GM18511 (cell line): ENCODE results near the gene MCTS1.
"Not testable (repeated sequence)": the region's sequence is repeated elsewhere in the genome, so short reads cannot be mapped to it uniquely, and the experiment has no call there.

Experiments
- ATAC-seq: cut with Tn5 transposase; IDR thresholded peaks from one replicate; pipeline ENCODE4 v1.9.1; 2021; ENCODE audit warnings: mild to moderate bottlenecking, moderate library complexity; ENCODE audit not compliant: unreplicated experiment

Gene MCTS1, protein sequence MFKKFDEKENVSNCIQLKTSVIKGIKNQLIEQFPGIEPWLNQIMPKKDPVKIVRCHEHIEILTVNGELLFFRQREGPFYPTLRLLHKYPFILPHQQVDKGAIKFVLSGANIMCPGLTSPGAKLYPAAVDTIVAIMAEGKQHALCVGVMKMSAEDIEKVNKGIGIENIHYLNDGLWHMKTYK

DNA sequence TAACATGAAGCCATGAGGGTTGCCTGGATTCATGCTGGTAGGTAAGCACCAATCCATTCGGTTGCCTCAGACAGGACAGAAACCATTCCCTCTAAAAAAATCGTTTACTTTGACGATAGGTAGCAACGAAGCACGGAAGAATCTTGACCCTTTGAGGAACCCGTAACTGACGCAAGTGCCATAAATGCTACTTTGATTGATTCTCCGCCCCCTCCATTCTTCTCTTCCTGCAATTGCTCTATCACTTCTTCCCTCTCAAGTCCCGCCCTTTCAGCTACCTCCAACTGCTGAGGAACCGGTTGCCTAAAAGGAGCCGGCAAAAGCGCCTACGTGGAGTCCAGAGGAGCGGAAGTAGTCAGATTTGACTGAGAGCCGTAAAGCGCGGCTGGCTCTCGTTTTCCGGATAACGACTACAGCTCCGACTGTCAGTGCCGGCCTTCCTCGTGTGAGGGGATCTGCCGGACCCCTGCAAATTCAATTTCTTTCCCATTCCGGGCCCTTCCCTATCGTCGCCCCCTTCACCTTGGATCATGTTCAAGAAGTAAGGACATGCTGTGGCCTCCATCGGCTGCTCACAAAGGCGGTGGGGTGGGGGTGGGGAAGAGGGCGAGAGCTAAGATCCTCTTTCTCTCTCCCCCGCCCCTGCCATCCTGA is at the start of gene MCTS1:
TSS of gene MCTS1 (plus strand) at position 395 of the 654 bp plus-strand sequence. CDS start at position 531, 136 bp downstream.
- ATAC-seq: peak; percentile 92

DNA sequence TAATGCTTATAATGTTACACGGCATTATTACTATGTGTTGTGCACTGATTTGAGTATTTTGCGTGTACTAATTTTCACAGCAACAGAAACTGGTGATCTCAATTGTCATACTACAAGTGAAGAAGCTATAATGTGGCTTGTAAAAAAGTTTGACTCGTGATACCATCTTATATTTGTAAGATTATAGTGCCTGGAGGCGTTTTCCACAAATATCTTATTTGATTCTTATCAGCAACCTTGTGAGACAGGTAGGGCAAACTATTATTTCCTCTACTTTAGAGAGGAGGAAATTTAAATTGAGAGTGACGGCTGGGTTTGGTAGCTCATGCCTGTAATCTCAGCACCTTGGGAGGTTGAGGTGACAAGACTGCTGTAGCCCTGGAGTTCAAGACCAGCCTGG is 47.6 kb upstream of the MCTS1 start:
- ATAC-seq: no peak

DNA sequence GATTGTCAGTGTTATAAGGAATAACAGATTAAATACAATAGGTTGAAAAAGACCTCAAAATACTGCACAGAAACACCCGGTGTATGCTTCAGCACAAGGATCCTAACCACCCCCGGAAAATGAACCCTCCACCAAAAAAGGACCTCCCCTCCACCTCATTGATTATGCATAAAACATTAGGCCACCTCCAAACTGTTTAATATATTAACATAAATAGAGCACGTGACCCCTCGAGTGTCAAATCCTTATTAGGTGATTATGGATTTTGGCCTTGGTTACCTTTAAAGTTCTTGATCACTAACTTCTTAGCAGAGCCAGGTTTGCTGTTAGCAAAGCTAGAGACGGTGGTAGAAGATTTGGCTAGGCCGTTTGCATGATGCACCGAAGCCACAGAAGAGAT is 44.1 kb upstream of the MCTS1 start:
- ATAC-seq: no peak

DNA sequence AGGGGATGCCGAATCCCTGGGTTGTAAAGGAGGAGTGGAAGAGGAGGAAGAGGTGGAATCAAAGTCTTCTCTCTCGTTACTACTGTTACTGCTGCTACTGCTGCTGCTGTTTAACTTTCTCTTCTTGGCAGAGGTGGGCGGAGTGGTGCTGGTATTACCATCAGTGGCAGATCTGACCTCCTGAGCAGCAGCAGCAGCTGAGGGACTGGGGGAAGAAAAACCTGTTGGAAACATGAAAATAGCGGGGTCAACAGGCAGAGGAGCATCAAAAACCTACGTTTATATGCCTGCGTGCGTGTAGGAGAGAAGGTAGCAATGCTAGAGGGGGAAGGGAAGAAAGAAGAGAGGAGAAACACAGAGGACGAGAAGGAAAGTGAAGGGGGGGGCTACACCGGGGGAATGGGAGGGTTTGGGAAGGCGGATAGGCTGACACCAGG is 43.5 kb upstream of the MCTS1 start:
- peak; percentile 45 for ATAC-seq

DNA sequence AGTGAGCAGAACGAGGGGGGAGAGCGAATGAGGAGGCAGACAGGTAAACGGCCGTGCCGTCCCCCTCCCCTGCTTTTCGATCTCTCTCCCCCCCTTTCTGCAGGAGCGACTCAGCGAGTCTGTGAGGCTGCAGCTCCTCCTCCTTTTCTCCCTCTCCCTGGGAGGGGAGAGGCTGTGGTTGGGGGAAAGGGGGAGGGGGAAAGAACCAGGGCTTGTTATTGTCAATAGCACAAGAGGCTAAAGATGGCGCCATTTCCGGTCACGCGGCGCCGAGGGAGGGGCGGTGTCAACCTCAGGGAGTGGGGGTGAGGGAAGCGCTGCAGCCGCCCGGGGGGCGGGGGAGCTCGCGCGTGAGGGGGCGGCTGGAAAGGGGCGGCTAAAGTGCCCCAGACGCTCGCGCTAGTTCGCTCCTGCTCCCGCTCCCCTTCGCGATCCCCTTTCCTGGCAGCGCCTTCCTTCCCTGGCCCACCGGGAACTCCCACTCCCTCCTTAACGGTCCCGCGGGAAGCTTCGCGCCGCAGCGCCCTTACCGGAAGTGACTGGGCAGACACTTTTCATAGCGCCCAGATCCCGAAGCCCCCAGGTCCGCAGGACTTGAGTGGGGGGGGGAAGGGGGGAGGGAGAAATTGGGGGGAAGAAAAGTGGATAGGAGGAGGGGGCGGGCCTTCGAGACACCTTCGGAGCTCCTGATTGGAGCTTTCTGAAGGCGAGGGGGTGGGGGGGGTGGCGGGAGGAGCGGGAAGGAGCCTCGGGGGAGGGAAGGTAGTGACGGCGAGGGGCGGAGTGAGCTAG is 42.9 kb upstream of the MCTS1 start, which contains the start of gene CUL4B:
TSS of gene CUL4B (minus strand) at position 121 of the 792 bp plus-strand sequence. CDS start 324 bp downstream, outside the sequence.
- peak; percentile 76 for ATAC-seq

DNA sequence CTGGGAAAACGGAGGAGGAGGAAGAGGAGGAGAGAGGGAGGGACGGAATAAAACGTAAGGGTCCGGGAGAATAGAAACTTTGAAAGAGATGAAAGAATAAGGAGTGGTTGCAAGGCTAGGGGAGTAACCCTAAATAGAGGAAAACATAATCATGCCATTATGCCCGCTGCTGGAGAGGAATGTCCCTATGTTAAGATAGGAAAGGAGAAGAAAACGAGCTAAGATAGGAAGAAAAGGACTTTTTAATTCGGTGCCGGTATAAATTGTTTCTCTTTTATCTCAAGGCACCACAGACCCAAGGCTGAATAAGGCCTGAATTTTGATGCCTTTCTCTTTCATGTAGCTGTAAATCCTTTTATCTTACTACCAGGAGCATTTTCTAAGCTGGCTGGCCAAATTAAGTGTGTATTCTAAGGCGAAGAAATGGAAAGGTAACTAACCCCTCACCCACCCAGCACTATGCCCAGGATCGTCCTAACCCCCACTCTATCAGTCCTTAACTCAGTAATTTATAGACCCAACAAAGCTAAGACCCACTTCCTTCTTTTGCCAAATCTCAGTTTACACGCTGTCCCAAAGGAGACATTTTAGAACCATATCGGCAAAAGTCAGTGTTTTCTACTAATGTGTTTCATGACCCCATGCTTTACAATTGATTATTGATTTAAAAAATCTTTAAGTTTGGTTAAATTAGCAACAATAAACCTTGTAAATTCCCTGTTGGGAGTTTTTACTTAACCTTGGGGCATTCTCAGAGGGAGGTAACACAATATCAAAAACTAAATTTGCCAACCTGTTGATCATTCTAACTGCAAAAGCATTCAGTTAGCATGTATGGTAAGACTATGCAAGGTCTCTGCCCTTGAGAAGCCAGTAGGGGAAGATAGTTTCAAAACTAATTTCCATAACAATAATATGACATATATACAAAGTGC is 42.0 kb upstream of the MCTS1 start:
- ATAC-seq: no peak

DNA sequence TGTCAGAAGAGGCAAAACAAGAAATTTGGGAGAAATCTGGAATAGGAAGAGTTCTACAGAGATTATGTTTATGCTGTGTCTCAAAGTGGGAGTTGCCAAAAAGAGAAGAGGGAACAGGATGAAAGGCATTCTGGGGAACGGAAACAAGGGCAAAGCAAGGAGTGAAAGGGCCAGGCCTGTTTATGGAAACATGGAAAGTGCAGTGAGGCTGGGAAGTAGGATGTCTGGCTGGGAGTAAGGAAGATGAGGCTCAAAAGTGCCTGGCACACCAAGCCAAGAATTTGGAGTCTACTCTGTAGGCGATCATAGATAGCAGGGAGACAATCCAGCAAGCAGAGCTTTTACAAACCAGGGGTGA is 41.4 kb upstream of the MCTS1 start:
- ATAC-seq: no peak

DNA sequence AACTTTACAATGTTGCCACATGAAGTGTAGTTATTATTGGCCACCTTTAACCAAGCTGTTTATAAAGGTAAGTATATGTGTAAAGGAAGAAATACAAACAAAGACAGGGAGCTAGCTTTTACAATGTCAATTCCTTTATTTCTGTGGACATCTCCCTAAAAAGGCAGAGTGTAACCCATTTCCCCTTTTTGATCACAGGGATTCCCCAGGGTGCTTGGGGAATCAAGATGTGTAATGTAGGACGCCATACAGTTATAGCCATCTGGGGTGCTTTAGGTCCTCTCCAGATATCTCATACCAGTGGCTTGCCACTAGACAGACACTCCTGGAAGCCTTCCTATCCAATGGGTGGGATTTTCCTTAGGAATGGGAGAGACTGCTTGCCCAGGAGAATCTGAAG is 39.0 kb upstream of the MCTS1 start:
- ATAC-seq: no peak

DNA sequence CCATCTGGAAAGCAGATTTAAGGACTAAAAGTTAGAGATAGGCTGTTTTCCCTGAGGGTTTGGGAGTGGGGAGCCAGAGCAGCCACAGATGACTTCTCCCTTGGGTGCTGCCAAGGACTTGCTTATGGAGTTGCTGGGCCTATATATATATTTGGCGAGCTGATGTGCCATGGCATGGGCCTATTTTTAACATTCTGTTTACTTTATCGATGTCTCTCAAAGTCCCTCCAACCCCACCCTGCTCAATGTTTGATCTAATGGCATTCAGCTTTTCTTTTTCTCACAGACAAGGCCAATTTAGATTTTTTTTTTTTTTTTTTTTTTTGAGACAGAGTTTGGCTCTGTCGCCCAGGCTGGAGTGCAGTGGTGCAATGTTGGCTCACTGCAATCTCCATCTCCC is 37.1 kb upstream of the MCTS1 start:
- no peak for ATAC-seq

DNA sequence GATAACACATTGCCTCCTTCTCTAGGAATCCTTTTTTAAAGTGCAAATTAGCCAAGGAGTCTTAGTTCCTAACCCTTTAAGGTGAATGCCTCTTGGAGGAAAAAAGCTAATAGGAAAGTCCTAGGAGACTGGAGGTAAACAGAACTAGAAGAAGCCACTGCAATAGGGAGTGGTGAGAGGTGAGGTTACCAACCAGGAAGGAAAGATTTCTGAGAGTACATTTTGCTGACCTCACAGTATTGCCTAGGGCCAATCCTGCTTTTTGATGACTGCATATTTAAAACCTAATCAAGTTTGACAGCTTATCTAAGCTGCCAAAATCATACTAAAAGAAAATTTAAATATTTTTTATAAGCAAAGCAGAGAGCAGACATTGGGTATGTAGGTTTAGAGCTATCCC is 35.9 kb upstream of the MCTS1 start:
- no peak for ATAC-seq

DNA sequence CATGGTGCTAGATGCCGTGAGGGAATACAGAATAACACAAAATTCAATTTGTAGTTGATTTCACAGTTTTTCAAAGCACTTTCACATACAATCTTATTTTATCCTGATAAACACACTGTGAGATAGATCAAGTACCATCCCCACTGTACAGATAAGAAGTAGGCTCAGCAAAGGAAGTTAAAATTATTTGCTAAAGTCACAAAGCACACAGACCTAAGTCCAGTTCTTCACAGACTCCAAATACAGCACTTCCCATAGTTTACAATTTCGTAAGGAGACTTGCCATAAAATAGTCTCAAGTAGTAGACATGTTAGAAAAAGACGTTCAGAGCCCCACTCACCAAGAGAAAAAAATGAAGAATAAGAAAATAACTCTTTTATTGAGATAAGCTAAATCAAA is 35.3 kb upstream of the MCTS1 start:
- no peak for ATAC-seq

DNA sequence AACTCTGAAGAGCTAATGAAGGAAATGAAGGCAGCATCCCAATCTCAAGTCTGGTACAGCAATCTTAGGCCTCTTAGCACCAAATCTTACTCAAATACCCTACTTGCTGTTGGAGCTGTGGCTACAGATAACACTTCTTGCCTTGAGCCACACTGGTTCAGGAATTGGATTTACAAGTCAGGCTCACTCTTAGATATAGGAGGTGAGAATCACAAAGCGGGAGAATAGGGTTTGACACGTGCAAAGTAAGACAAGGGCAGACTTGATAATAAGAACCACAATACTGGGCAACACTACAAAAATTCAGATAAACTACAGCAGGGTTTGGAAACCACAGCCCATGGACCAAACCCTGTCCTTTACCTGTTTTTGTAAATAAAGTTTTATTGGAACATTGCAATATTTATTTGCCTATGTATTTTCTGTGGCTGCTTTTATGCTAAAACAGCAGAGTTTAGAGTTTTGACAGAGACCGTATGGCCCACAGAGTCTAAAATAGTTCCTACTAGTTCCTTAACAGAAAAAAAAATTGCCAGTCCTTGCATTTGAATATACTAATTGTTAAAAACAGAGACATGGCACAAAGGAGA is 33.8 kb upstream of the MCTS1 start:
- no peak for ATAC-seq

DNA sequence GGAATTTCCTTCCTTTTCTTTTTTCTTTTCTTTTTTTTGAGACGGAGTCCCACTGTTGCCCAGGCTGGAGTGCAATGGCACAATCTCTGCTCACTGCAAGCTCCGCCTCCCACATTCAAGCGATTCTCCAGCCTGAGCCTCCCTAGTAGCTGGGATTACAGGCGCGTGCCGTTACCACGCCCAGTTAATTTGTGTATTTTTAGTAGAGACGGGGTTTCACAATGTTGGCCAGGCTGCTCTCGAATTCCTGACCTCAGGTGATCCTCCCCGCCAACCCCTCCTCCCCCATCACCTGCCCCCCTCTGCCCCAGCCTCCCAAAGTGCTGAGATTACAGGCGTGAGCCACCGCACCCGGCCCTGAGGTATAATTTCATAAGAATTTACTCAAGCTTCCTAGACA is 30.1 kb upstream of the MCTS1 start:
- ATAC-seq: not testable (repeated sequence)

DNA sequence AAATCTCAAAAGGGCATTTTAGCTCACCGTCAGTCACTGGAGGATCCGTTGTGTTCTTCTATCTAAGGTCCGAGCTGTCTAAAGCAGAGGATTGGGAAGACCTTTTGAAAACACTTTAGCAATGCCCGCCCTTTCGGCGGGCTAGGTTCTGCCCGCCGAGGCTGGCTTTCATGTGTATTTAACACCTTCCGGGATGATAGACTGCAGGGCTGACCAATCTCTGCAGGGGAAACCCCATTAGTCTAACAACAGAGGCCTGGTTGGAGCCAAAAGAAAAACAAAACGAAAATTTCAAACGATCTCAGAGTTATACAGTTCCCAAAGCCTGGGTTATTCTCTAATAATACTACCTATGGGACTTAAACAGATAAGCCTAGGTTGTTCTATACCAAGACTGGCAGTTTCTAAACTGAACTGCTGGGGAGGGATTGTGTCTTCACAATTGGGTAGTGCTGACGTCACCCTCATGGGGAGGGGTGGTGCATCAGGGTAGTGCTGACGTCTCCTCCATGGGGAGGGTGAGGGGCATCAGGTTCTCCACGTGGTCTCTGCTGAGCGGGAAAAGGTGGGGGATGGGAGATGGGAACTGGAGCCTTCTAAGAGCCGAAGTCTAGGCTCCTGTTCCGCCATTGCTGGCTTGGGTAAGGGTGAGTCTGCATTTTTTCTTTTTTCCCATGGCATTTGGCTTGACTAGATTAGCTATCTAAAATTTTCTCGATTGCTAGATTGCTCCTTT is 28.4 kb upstream of the MCTS1 start:
- ATAC-seq: no peak

DNA sequence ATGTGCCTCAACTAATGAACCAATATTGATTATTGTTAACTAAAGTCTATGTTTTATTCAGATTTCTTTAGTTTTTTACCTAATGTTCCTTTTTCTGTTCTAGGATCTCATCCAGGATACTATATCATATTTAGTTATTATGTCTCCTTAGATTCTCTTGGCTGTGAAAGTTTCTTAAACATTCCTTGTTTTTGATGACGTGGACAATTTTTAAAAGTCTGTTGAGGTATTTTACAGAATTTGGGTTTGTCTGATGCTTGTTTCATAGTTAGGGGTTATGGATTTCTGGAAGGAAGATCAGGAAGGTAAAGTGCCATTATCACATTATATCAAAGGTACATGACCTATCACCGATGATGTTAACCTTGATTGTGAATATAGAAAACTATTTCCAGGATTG is 18.2 kb upstream of the MCTS1 start:
- no peak for ATAC-seq

DNA sequence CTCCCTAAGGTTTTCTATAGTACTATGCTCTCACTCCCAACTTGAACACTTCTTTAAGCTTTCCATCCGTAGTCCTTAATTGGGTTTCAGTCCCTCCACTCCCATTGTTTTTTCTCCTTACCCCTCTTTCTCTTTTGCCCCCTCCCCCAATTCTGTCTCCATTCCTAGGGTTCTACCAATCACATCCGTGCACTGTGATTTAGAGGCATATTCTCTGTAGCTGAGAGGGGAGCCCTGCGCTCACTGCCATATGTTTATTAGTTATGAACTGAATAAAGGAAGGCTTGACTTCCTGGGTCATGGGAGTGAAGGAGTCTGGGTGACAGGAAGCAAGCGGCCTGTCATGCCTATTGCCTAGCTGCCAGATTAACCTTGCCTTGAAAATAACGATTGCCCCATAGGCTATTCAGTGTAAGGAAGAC is 471 bp downstream of the MCTS1 start:
- ATAC-seq: peak; percentile 66

DNA sequence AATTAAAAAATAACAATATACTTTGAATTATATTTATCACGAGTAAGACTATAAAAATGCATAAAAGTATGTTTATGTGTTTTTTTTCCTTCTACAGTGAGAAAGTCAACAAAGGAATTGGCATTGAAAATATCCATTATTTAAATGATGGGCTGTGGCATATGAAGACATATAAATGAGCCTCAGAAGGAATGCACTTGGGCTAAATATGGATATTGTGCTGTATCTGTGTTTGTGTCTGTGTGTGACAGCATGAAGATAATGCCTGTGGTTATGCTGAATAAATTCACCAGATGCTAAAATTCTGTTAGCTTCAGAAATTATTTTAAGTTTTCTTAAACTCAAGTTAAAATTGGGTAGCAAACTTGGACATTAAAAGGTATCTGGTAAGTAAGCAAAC is 8.2 kb downstream of the MCTS1 start:
- ATAC-seq: no peak

DNA sequence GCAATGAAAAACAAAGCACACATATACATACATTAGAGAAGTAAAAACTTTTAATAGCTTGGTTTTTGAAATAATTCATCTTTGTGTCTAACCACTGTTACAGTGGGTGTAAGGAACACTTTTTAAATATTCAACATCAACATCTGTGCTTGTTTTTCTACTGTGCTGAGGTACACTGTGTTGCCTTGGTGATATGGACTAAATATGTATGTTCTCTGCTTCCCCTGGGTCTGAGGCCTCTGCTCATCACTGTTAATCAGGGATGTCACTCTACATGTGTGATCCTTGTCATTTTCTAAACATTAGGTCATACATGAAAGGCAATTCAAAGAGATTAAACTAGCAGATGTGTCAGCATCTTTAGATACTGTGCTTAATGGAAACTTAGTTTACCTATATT is 10.9 kb downstream of the MCTS1 start:
- no peak for ATAC-seq

DNA sequence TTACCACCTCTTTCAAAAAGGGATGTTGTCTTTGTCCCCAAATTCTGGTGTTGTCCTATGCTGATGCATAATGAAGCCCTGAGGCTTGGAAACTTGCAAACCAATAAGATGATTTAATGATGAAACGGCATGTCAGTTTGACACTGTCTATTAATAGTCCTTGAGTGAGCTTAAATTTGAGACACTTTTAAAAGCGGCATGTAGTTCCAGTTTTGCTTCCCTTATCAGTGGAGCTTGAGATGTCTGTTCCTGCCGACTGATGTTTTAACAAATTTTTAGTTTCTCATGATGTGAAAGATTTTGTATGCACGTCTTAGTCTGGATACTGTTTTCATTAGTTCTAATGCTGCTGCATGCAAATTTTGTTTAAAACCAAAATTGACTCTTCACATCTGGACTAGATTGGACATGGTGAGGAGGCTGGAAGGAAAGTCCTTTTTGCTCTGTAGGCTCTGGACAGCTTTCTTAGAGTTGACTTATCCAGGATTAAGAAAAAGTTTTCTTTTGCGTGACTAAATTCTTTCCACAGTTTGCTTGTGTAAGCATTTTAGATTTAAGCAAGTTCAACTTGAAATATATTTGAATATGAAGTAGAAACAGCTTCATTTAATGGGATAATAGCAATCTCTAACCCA is 14.2 kb downstream of the MCTS1 start:
- ATAC-seq: peak; percentile 68
